Large intestine (tissue), 3 donors: ENCODE measurements around the gene CYB561. TPM values are rescaled to one million over a fixed set of nuclear protein-coding genes. Genes with fewer than 3 reads are reported as not detected.

Experiments used
- DNase-seq, 2 donors: peaks; one replicate each; pipeline versions ENCODE4 v3.0.0 to v3.0.0-alpha.2; 2013
- H3K27ac ChIP-seq: one replicate; pipeline ENCODE4 v1.5.1; 2013; ENCODE audit warnings: low read length
- H3K27me3 ChIP-seq: 2 replicates; pipeline ENCODE4 v1.6.1; 2013; ENCODE audit warnings: low read length; ENCODE audit not compliant: control insufficient read depth, insufficient read depth
- H3K36me3 ChIP-seq: 2 replicates; pipeline ENCODE4 v1.6.1; 2013; ENCODE audit warnings: low read length; ENCODE audit not compliant: control insufficient read depth, insufficient read depth
- H3K4me1 ChIP-seq: one replicate; pipeline ENCODE4 v1.6.1; 2013; ENCODE audit warnings: low read length; ENCODE audit not compliant: control insufficient read depth, insufficient read depth
- H3K4me3 ChIP-seq: one replicate; pipeline ENCODE4 v1.5.1; 2013; ENCODE audit warnings: low read length
- H3K9me3 ChIP-seq: one replicate; pipeline ENCODE4 v1.6.1; 2013; ENCODE audit warnings: mild to moderate bottlenecking, low read depth, low read length, moderate library complexity; ENCODE audit not compliant: control insufficient read depth
- WGBS: methylation state at CpG from one replicate; pipeline ENCODE4 v1.1.5; 2013; ENCODE audit warnings: low lambda C conversion rate; ENCODE audit not compliant: insufficient coverage; 5-methylcytosine and 5-hydroxymethylcytosine counted together
- polyA plus RNA-seq: library from polyadenylated mRNA; unstranded; fragments of 120-200 nt; gene quantifications from one replicate; pipeline ENCODE4 v1.2.1, GENCODE V29; 2013

CYB561 gene
- polyA plus RNA-seq, 1 donor = 35.0 TPM

DNA sequence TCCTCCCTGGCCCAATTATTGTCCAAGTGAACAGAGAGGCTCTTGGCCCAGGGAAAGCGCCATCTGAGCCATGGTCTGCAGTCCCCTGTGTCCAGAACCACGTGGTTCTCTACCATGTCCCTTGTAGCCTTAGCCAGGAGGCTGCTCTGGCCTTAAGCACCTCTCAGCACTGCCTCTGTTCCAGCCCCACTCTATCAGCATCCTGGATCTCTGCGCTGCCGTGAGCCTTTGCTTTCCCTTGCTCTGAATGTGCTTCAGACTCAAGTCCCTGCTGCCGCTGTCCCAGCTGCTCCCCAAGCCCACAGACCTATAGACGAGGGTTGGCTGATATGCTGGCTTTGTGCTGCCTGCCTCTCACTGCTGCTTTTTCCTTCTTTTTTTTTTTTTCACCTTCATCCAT lies 33.9 kb downstream of the CYB561 start:
- Histone ChIP-seq H3K27me3 (no peaks in the 10 kb centered on the region), H3K9me3 (no peaks in the 10 kb centered on the region), H3K4me1 (no peaks in the 10 kb centered on the region), H3K36me3 (peaks cover 37% of the 10 kb centered on the region), H3K4me3 (no peak overlapping the region), H3K27ac (no peak overlapping the region)
- WGBS = 100% methylated on average over 1 of the region's 6 CpGs
- DNase-seq = no peak

DNA sequence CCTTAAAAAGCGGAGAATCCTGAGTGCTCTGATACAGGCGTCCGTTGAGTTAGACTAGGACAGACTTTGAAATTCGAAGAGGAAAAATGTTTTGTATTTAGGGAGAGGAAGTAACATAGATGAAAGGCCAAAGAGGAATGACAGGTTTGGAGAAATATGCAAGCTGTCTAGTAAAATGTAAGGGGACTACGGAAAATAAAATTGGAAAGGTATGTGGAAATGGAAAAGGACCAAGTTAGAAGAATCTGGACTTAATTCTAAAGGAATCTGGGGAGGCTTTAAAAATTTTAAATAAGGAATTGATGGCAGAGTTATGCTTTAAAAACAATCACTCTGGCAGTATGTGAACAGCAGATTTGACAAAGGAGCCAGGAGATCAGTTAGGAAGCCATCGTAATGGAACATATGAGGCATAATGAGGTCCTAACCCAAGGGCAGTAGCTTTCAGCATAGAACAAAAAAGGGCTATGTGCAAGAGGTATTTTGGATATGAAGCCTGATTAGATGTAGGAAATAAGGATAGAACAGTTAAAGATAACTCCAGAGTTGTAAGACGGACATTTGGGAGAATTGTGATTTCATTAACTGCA lies 38.3 kb downstream of the CYB561 start:
- Histone ChIP-seq H3K27me3 (no peaks in the 10 kb centered on the region), H3K9me3 (no peaks in the 10 kb centered on the region), H3K4me1 (no peaks in the 10 kb centered on the region), H3K4me3 (no peak overlapping the region), H3K36me3 (peaks cover 14% of the 10 kb centered on the region), H3K27ac (no peak overlapping the region)
- WGBS = 92% methylated on average over 6 of the region's 7 CpGs
- no peak for DNase-seq

DNA sequence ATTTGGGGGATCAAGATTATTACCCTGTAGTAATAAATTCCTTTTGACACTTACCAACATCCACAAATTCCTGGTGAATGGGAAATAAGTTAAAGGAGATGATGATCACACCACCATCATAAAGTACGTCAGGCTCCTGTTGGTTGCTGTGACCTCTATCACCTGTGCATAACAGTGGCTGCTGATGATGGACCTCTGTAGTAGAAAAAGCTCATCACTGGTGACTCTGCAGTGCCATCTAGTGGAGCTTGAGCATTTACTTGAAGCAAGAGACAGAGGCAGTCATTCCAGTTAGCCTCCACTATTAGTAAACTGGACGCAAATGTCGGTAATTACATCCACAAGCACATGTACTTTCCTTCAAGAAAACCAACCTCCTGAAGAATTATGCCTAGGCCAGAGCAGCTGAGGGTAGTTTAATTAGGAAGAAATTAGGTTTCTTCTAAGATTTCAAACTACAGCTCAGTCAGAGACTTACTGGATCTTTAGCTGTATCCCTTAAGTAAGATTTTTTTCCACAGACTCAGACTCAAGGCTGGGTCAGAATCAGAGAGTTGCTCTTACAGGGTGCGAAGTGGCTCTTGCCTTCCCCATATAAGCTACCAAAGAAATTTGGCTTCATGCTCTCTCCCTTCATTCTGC lies 39.3 kb downstream of the CYB561 start:
- DNase-seq = peak; percentile 76 to 79
- H3K9me3 ChIP-seq = no peaks in the 10 kb centered on the region
- WGBS = 17% methylated on average over 1 of the region's 4 CpGs
- H3K4me3 ChIP-seq = no peak overlapping the region
- H3K4me1 ChIP-seq = no peaks in the 10 kb centered on the region
- H3K36me3 ChIP-seq = peaks cover 7% of the 10 kb centered on the region
- H3K27ac ChIP-seq = no peak overlapping the region
- H3K27me3 ChIP-seq = no peaks in the 10 kb centered on the region

DNA sequence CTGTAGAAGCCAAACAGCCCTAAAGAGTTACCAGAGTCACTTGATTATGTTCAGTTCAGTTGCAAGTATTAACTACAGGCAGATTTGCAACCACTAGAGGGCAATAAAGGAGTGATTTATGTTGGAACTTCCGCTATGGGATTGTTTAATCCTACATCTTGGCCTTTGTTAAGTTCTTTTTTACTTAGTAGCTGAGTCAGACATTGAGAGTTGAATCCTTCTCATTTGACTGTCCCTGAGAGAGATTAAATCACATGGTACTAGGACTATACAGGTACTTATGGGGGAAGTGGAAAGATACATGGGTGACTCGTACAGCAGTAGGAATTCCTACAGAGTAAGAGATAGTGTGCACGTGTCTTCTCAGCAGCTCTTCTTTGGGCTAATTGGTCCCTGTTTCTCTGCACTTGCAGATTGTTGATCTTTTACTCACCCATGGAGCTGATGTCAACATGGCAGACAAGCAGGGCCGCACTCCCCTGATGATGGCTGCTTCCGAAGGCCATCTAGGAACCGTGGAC lies 40.3 kb downstream of the CYB561 start:
- Histone ChIP-seq H3K27ac (no peak overlapping the region), H3K27me3 (no peaks in the 10 kb centered on the region), H3K4me1 (no peaks in the 10 kb centered on the region), H3K4me3 (no peak overlapping the region), H3K36me3 (peaks cover 4% of the 10 kb centered on the region), H3K9me3 (no peaks in the 10 kb centered on the region)
- peak; percentile 35 to 38 for DNase-seq
- no CpG with 5 or more reads among the region's 6 CpGs for WGBS

DNA sequence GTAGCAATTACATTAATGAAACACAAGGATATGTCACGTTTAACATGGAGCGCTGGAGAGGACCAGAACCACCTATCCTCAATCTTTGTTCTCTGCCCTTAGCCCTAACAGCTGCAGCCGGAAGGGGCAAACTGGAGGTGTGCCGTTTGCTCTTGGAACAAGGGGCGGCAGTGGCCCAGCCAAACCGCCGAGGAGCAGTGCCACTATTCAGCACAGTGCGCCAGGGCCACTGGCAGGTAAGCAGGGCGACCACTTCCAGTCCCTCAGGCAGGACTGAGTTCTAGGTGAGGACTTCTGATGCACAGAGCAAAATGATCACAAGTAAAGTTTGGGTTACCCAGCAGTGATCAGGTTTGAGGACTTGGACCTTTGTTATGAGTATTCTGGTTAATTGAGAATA lies 41.1 kb downstream of the CYB561 start:
- H3K27me3 ChIP-seq = no peaks in the 10 kb centered on the region
- H3K9me3 ChIP-seq = no peaks in the 10 kb centered on the region
- no peak overlapping the region for H3K4me3 ChIP-seq
- peaks cover 4% of the 10 kb centered on the region for H3K36me3 ChIP-seq
- DNase-seq = no peak
- no peak overlapping the region for H3K27ac ChIP-seq
- no peaks in the 10 kb centered on the region for H3K4me1 ChIP-seq
- no CpG with 5 or more reads among the region's 9 CpGs for WGBS

DNA sequence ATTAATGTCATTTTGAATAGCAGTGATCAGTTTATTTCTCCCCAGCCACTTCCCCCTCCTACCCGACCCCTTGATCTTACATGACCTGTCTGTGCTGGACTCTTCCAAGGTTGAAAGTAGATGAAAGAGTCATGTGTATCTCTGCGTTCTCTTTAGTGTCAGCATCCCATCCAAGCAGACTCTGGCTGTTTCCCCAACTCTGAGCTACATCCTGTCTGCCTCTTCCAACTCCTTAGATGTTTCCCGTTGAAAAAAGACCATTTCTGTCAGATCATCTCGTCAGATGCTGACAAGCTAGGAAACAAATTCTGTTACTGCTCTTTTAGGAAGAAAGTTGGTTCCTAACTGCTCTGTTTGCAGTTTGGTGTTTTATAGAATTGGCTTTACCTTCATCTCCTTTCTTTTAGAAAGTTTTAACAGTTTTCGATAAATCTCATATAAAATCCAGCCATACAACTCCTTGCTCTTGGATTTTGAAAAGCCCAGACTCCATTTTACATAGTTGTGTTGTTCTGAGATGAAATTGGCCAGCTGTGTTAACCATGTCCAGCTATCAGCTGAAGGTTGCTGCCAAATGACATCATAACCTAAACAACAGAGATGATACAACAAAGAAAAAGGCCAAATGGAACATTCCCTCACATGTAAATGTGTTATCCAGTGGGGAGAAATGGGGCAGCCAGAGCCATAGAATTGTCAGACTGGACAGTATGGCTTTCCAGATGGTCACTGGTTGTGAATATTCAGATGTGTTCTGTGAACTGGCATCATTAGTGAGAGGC lies 43.5 kb downstream of the CYB561 start:
- H3K27me3 ChIP-seq = no peaks in the 10 kb centered on the region
- H3K27ac ChIP-seq = peak overlapping the region; percentile 23
- no CpG with 5 or more reads among the region's 5 CpGs for WGBS
- peak in 1 of 2 donors; percentile 24 for DNase-seq
- no peaks in the 10 kb centered on the region for H3K9me3 ChIP-seq
- peaks cover 2% of the 10 kb centered on the region for H3K4me1 ChIP-seq
- no peak overlapping the region for H3K4me3 ChIP-seq
- H3K36me3 ChIP-seq = no peaks in the 10 kb centered on the region

DNA sequence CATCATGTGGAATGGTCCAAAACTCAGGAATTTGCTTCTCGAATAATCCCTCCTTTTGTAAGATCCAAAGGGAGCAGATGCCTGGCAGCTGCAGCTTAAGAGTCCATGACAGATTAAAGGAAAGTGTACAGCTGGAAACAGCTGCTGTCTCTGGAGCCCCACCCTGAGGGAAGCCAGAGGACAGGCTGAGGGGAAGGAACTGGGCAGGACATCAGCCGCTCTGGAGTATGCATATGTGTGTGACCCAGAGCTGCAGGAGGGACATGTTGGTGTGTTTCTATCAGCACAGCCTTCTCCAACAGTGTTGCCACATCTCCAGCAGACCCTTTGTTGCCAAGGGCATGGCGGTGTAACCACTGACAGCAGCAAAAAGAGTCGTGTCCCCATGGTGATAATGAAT lies 46.2 kb downstream of the CYB561 start:
- Histone ChIP-seq H3K4me3 (no peak overlapping the region), H3K36me3 (peaks cover 8% of the 10 kb centered on the region), H3K27ac (no peak overlapping the region), H3K27me3 (no peaks in the 10 kb centered on the region), H3K9me3 (no peaks in the 10 kb centered on the region), H3K4me1 (peaks cover 2% of the 10 kb centered on the region)
- peak; percentile 54 to 65 for DNase-seq
- 86% methylated on average over 1 of the region's 4 CpGs for WGBS

DNA sequence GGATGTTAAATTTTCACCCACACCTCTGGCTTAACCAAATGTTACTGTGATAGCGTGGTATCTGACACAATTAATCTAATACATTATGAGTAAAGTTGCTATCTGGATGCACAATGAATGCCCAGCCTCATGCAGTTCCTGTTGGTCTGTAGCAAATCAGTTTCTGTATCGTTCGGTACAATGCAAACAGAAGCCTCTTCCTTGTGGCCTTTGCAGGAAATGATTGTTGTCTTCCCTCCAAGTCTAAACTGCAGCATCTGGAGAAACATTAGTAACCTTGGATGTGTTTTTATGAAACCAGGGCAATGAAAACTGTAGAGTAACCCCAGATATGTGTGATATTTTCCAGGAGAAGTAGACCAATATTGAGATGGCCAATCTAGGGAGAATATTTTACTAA lies 46.8 kb downstream of the CYB561 start:
- peak overlapping the region; percentile 24 for H3K27ac ChIP-seq
- H3K4me3 ChIP-seq = no peak overlapping the region
- H3K9me3 ChIP-seq = no peaks in the 10 kb centered on the region
- WGBS = no CpG with 5 or more reads among the region's 3 CpGs
- H3K27me3 ChIP-seq = no peaks in the 10 kb centered on the region
- peaks cover 8% of the 10 kb centered on the region for H3K36me3 ChIP-seq
- peak; percentile 7 to 21 for DNase-seq
- peaks cover 2% of the 10 kb centered on the region for H3K4me1 ChIP-seq

DNA sequence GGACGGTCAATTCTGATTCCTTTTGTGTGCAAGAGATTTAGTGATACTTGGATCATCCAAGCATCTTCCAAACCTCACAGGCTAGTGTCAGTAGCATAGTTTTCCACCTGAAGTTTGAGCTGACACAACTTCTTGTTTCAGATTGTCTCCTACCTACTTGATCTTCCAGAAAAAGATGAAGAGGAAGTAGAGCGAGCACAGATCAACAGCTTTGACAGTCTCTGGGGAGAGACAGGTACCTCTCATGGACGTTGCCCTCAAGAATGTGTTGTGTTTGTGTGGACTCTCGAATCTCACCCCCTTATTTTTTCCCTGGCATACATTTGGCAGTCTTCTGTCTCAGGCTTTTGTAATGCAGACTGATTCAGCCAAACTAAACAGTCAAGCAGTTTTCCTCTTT lies 47.4 kb downstream of the CYB561 start:
- Histone ChIP-seq H3K4me1 (peaks cover 2% of the 10 kb centered on the region), H3K36me3 (peaks cover 8% of the 10 kb centered on the region), H3K4me3 (no peak overlapping the region), H3K9me3 (no peaks in the 10 kb centered on the region), H3K27ac (peak overlapping the region; percentile 24), H3K27me3 (no peaks in the 10 kb centered on the region)
- no CpG with 5 or more reads among the region's 4 CpGs for WGBS
- DNase-seq = no peak

DNA sequence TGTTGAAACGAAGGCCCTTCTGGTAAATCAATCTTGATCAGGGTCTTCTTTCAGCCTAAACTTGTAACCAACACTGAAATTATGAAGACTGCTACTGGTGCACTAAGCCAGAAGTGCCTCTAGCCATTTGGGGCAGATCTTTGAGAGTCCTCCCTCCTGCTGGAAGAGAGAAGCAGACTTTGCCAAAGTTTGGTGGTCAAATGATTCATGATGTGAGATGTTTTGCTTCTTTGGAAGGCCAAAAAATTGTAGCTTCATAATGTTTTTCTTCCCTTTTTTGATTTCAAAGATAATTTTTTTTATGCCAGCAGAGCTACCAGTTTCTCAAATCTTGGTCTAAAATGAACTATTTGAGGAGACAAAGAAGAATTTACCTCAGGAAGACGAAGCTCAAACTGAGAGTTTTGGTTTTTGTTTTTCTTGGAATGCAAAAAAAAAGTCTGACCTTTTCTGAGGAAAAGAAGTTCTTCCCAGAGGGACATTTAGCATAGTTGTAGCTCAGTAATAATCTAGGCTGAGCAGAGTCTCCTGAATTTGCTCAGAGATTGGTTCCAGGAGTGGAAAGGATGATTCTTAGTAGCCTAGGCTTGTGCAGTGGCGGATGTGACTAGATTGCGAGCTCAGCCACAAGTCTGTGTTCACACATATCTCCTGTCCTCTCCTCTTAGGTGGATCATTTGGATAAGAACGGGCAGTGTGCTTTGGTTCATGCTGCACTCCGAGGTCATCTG lies 50.9 kb downstream of the CYB561 start:
- Histone ChIP-seq H3K27ac (no peak overlapping the region), H3K4me3 (no peak overlapping the region), H3K27me3 (no peaks in the 10 kb centered on the region), H3K36me3 (peaks cover 14% of the 10 kb centered on the region), H3K4me1 (peaks cover 2% of the 10 kb centered on the region), H3K9me3 (no peaks in the 10 kb centered on the region)
- 88% methylated on average over 1 of the region's 6 CpGs for WGBS
- DNase-seq = no peak
